Memory B cell (primary cell): ENCODE measurements around the gene HP1BP3.
"Not testable (repeated sequence)": the region's sequence is repeated elsewhere in the genome, so short reads cannot be mapped to it uniquely, and the experiment has no call there.

Experiments used
- ATAC-seq: fragments of 150-1000 bp; cut with Tn5 transposase; 2 replicates; pipeline ENCODE4 v1.10.0; 2021; ENCODE audit warnings: low read depth, mild to moderate bottlenecking, moderate library complexity
- DNase-seq, 2 donors: peaks; one replicate each; pipeline ENCODE4 v3.0.0; 2022; ENCODE audit warnings: low spot score in 2 of 2
- H3K27ac Mint-ChIP-seq: one replicate; pipeline ENCODE4 v1.8.0; 2022; ENCODE audit warnings: mild to moderate bottlenecking, moderate library complexity, mixed read lengths
- H3K27me3 Mint-ChIP-seq: one replicate; pipeline ENCODE4 v1.8.0; 2022; ENCODE audit warnings: mixed read lengths
- H3K36me3 Mint-ChIP-seq: one replicate; pipeline ENCODE4 v1.8.0; 2022; ENCODE audit warnings: mild to moderate bottlenecking, mixed read lengths
- H3K4me1 Mint-ChIP-seq: one replicate; pipeline ENCODE4 v1.8.0; 2022; ENCODE audit warnings: mixed read lengths
- H3K4me3 Mint-ChIP-seq: one replicate; pipeline ENCODE4 v1.8.0; 2022; ENCODE audit warnings: mild to moderate bottlenecking, moderate library complexity, mixed read lengths
- H3K9me3 Mint-ChIP-seq: one replicate; pipeline ENCODE4 v1.8.0; 2022; ENCODE audit warnings: mixed read lengths

Gene HP1BP3

DNA sequence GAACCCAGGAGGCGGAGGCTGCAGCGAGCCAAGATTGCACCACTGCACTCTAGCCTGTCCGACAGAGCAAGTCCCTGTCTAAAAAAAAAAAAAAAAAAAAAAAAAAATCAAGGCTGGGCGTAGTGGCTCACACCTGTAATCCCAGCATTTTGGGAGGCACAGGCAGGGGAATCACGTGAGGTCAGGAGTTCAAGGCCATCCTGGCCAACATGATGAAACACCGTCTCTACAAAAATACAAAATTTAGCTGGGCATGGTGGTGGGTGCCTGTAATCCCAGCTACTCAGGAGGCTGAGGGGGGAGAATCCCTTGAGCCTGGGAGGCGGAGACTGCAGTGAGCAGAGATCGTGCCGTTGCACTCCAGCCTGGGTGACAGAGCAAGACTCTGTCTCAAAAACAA, 2.5 kb upstream of the HP1BP3 start:
- not testable (repeated sequence) for H3K9me3 Mint-ChIP-seq, ATAC-seq, H3K4me3 Mint-ChIP-seq, H3K36me3 Mint-ChIP-seq, H3K27me3 Mint-ChIP-seq, DNase-seq, H3K27ac Mint-ChIP-seq
- H3K4me1 Mint-ChIP-seq: peaks cover 16% of the 10 kb centered on the region

- Mint-ChIP-seq H3K4me1 (peaks cover 22% of the 10 kb centered on the region), H3K4me3 (peak overlapping the region; percentile 96), H3K36me3 (no peaks in the 10 kb centered on the region), H3K27ac (peak overlapping the region; percentile 97), H3K27me3 (no peaks in the 10 kb centered on the region), H3K9me3 (no peaks in the 10 kb centered on the region)
- DNase-seq (no peak), ATAC-seq (no peak)
Measured at GRCh38 chr1:20787840-20788795, 1.0 kb upstream of the HP1BP3 start.

DNA sequence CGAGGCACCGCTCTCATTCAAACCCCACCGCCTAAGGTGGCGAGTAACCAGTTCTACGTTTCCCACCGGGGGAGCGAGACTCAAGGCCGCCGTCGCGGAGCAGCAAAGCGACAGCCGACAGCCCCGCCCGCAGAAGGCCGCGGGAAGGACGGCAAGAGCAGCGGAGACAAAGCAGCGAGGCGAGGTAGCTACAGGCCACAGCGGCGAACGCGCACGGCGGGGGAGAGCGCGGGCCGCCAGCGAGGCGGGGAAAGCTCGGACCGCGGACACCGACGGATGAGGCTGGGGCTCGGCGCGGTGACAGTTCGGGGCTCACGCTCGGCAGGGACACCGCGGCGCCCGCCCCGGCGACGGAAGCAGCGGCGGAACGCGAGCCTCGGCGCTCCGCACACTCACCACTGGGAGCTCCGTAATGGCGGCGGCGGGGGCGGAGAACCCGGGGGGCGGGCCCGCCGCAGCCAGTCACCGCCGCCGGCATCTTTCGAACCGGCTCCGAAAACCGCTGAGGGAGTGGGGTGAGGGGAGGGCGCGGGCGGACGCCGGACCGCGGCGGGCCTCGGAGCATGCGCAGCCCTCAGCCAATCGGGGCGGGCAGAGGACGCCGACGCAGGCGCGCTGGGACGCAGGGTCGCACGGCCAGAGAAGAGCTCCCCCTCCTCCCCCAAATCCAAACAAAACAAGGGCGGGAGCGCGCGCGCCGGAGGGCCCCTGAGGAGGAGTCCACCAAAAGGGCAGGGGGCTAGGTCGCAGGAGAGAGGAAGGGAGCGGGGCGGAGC, 666 bp downstream of the HP1BP3 start:
- Mint-ChIP-seq H3K27me3 (no peaks in the 10 kb centered on the region), H3K9me3 (no peaks in the 10 kb centered on the region), H3K4me1 (peaks cover 22% of the 10 kb centered on the region), H3K4me3 (peak overlapping the region; percentile 100), H3K27ac (peak overlapping the region; percentile 97), H3K36me3 (no peaks in the 10 kb centered on the region)
- ATAC-seq (peak; percentile 74), DNase-seq (peak; percentile 94 to 95)

GRCh38 chr1:20785907-20786252, 1.2 kb downstream of the HP1BP3 start:
- Mint-ChIP-seq H3K27me3 (no peaks in the 10 kb centered on the region), H3K9me3 (no peaks in the 10 kb centered on the region), H3K27ac (peak overlapping the region; percentile 97), H3K36me3 (no peaks in the 10 kb centered on the region), H3K4me3 (peak overlapping the region; percentile 100), H3K4me1 (peaks cover 27% of the 10 kb centered on the region)
- ATAC-seq (peak; percentile 5), DNase-seq (no peak)

DNA sequence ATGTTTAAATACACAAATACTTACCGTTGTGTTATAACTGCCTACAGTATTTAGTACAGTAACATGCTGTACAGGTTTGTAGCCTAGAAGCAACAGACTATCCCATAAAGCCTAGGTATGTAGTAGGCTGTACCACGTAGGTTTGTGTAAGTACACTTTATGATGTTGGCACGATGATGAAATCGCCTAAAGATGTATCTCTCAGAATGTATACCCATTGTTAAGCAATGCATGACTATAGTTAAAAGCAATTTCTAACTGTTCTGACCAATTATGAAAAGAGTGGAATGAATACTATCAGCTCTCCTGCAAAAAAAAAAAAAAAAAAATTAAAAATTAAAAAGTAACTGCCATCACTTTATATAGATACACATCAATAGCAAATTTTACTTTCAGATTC, 11.4 kb downstream of the HP1BP3 start:
- no peak overlapping the region for H3K27ac Mint-ChIP-seq
- peaks cover 8% of the 10 kb centered on the region for H3K4me1 Mint-ChIP-seq
- H3K27me3 Mint-ChIP-seq: no peaks in the 10 kb centered on the region
- no peak for DNase-seq
- no peak for ATAC-seq
- H3K36me3 Mint-ChIP-seq: peaks cover 27% of the 10 kb centered on the region
- no peak overlapping the region for H3K4me3 Mint-ChIP-seq
- H3K9me3 Mint-ChIP-seq: no peaks in the 10 kb centered on the region

DNA sequence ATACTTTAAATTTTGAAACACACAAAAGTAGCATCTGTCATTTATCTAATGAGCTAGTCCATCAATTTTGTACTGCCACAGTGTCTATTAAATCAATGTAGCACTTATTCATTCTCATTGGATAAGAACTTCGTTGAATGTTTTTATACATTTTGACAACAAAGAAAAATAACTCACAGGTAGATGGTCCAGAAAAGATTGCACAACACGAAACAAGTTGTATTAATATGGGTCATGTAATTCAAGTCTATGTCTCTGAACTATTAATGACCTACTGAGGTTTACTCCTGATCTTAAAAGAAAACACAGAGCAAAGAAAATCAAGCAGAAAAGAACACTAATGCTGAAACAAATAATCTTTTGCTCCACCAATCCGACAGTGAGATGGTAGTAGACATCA, 15.3 kb downstream of the HP1BP3 start:
- Mint-ChIP-seq H3K27me3 (no peaks in the 10 kb centered on the region), H3K27ac (peak overlapping the region; percentile 41), H3K4me3 (no peak overlapping the region), H3K4me1 (peaks cover 4% of the 10 kb centered on the region), H3K9me3 (no peaks in the 10 kb centered on the region), H3K36me3 (peaks cover 29% of the 10 kb centered on the region)
- DNase-seq (no peak), ATAC-seq (no peak)

DNA sequence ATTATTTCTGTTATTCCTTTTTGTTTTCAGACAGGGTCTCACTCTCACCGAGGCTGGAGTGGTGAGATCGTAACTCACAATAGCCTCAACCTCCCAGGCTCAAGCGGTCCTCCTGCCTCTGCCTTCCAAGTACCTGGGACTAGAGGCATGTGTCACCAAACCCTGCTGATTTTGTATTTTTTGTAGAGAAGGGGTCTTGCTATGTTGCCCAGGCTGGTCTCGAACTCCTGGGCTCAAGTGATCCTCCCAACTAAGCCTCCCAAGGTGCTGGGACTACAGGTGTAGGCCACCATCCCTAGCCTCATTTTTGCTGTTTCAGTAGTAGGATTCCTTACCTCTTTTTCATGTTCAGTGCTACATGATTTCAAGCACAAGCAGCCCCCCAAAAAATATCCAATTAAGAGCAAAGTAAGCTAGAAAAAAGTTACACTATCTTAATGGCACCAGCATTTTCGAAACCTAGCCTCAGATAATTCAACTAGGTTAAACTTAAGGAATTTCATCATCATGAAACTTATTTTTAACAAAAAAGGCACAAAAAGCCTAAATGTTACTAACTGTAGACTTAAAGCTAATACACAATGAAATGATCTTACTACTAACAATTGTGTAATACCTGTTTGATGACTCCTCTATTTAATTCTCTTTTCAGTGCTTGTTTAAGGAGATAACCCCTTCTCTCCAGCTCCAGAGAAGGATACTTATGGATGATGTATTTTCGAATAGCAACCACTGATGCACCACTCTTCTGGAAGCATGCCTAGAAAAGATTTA, 16.6 kb downstream of the HP1BP3 start:
- no peak for ATAC-seq
- no peak overlapping the region for H3K4me3 Mint-ChIP-seq
- H3K4me1 Mint-ChIP-seq: no peaks in the 10 kb centered on the region
- DNase-seq: no peak
- H3K9me3 Mint-ChIP-seq: no peaks in the 10 kb centered on the region
- H3K27ac Mint-ChIP-seq: no peak overlapping the region
- H3K27me3 Mint-ChIP-seq: no peaks in the 10 kb centered on the region
- peaks cover 35% of the 10 kb centered on the region for H3K36me3 Mint-ChIP-seq

- Mint-ChIP-seq H3K4me3 (no peak overlapping the region), H3K27ac (no peak overlapping the region), H3K36me3 (peaks cover 40% of the 10 kb centered on the region), H3K27me3 (no peaks in the 10 kb centered on the region), H3K9me3 (no peaks in the 10 kb centered on the region), H3K4me1 (no peaks in the 10 kb centered on the region)
- no peak for DNase-seq
- ATAC-seq: no peak
Measured at GRCh38 chr1:20767271-20767670, 19.8 kb downstream of the HP1BP3 start.

- Mint-ChIP-seq H3K36me3 (peaks cover 44% of the 10 kb centered on the region), H3K9me3 (no peaks in the 10 kb centered on the region), H3K4me1 (no peaks in the 10 kb centered on the region), H3K27ac (no peak overlapping the region), H3K4me3 (no peak overlapping the region), H3K27me3 (no peaks in the 10 kb centered on the region)
- DNase-seq: no peak
- no peak for ATAC-seq
Measured at GRCh38 chr1:20763417-20763816, 23.7 kb downstream of the HP1BP3 start.

- H3K36me3 Mint-ChIP-seq: peaks cover 41% of the 10 kb centered on the region
- H3K27me3 Mint-ChIP-seq: no peaks in the 10 kb centered on the region
- H3K9me3 Mint-ChIP-seq: no peaks in the 10 kb centered on the region
- ATAC-seq: no peak
- H3K27ac Mint-ChIP-seq: no peak overlapping the region
- H3K4me1 Mint-ChIP-seq: no peaks in the 10 kb centered on the region
- H3K4me3 Mint-ChIP-seq: no peak overlapping the region
- DNase-seq: no peak
Measured at GRCh38 chr1:20760322-20760721, 26.8 kb downstream of the HP1BP3 start.

GRCh38 chr1:20753589-20753988, 33.5 kb downstream of the HP1BP3 start:
- Mint-ChIP-seq H3K27ac (peak overlapping the region; percentile 10), H3K4me3 (no peak overlapping the region), H3K36me3 (peaks cover 18% of the 10 kb centered on the region), H3K9me3 (no peaks in the 10 kb centered on the region), H3K27me3 (no peaks in the 10 kb centered on the region), H3K4me1 (no peaks in the 10 kb centered on the region)
- DNase-seq (no peak), ATAC-seq (no peak)

GRCh38 chr1:20751462-20751990, 35.6 kb downstream of the HP1BP3 start:
- Mint-ChIP-seq H3K4me1 (no peaks in the 10 kb centered on the region), H3K9me3 (no peaks in the 10 kb centered on the region), H3K4me3 (no peak overlapping the region), H3K27me3 (no peaks in the 10 kb centered on the region), H3K27ac (no peak overlapping the region), H3K36me3 (peaks cover 18% of the 10 kb centered on the region)
- no peak for ATAC-seq
- no peak for DNase-seq

DNA sequence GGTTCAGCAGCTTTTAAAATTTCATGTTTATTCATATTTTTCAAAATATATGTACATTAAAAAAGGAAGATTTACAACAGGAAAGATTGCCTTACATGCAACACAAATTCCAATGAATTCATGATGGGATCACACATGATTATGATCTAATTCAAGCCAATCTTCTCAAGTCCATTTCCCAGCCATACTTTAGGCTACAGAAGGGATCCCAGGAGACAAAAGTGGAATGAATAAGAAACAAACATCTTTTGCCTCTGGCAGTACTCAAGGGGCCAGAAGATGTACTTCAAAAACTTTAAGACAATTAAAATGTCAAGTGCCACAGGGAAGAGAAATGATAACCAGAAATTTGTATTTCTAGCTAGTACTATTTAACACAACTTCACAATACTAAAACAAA, 44.4 kb downstream of the HP1BP3 start:
- peak overlapping the region; percentile 74 for H3K27ac Mint-ChIP-seq
- H3K36me3 Mint-ChIP-seq: peaks cover 19% of the 10 kb centered on the region
- no peak overlapping the region for H3K4me3 Mint-ChIP-seq

GRCh38 chr1:20740781-20741180, 46.3 kb downstream of the HP1BP3 start:
- H3K4me3 Mint-ChIP-seq: no peak overlapping the region
- H3K36me3 Mint-ChIP-seq: peaks cover 20% of the 10 kb centered on the region
- no peaks in the 10 kb centered on the region for H3K4me1 Mint-ChIP-seq
- ATAC-seq (no peak), DNase-seq (no peak)
- H3K27me3 Mint-ChIP-seq: no peaks in the 10 kb centered on the region
- H3K9me3 Mint-ChIP-seq: no peaks in the 10 kb centered on the region
- no peak overlapping the region for H3K27ac Mint-ChIP-seq

More for the DNA sequence above, 44.4 kb downstream of the HP1BP3 start:
- no peaks in the 10 kb centered on the region for H3K4me1 Mint-ChIP-seq
- no peak for DNase-seq
- no peak for ATAC-seq
- H3K27me3 Mint-ChIP-seq: no peaks in the 10 kb centered on the region
- no peaks in the 10 kb centered on the region for H3K9me3 Mint-ChIP-seq
